GM12801 (cell line): ENCODE measurements around the gene TOE1.

ENCODE experiments used
- TF ChIP-seq, protein P1 (sequence below): IDR thresholded peaks from one replicate; pipeline ENCODE4 v1.5.1; 2011; ENCODE audit warnings: control low read depth; ENCODE audit not compliant: insufficient read length; ENCODE audit errors: extremely low read depth

The TOE1 gene

GRCh38 chr1:45381243-45381642 is 41.3 kb downstream of the TOE1 start:
- TF ChIP-seq, protein P1, sequence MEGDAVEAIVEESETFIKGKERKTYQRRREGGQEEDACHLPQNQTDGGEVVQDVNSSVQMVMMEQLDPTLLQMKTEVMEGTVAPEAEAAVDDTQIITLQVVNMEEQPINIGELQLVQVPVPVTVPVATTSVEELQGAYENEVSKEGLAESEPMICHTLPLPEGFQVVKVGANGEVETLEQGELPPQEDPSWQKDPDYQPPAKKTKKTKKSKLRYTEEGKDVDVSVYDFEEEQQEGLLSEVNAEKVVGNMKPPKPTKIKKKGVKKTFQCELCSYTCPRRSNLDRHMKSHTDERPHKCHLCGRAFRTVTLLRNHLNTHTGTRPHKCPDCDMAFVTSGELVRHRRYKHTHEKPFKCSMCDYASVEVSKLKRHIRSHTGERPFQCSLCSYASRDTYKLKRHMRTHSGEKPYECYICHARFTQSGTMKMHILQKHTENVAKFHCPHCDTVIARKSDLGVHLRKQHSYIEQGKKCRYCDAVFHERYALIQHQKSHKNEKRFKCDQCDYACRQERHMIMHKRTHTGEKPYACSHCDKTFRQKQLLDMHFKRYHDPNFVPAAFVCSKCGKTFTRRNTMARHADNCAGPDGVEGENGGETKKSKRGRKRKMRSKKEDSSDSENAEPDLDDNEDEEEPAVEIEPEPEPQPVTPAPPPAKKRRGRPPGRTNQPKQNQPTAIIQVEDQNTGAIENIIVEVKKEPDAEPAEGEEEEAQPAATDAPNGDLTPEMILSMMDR, result no peak

GRCh38 chr1:45383191-45383590 is 43.2 kb downstream of the TOE1 start:
- TF ChIP-seq, protein P1, result no peak

DNA sequence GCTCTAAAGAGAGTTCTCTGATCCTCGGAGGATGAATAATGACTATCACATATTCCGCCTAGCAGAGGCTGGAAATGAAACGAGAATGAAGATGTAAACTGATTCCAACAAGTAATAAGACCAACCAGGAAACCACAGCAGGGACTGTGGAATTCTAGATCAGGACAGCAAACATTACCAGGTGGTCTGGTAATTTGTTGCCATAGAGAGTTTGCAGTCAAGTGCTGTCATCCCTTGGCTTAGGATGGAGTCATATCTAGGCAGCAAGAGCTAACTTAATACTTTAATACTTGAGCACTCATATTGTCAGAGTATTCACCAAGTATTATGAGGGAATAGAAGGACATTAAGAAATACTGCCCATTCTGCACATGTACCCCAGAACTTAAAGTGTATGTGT is 45.3 kb downstream of the TOE1 start:
- TF ChIP-seq, protein P1, result no peak

DNA sequence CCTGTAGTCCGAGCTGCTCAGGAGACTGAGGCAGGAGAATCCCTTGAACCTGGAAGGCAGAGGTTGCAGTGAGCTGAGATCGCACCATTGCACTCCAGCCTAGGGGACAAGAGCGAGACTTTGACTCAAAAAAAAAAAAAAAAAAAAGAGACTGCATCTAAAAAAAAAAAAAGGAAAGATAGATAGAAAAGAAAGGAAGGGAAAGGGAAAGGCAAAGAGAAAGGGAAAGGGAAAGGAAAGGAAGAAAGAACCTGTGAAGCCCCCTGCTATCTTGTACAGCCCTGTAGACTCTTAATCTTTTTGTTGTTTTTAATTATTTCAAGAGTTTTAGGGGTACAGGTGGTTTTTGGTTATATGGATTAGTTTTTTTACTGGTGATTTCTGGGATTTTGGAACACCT is 46.2 kb downstream of the TOE1 start:
- TF ChIP-seq, protein P1, result no peak
